Skeletal muscle satellite cell (primary cell): Measurements from ENCODE around the gene ZNF324. TPM values are rescaled to one million over a fixed set of nuclear protein-coding genes. Genes with fewer than 3 reads are reported as not detected.

Experiments used
- H3K27me3 ChIP-seq: 2 replicates; pipeline ENCODE4 v1.7.0; 2013; ENCODE audit warnings: low read length; ENCODE audit not compliant: control insufficient read depth, insufficient read depth
- H3K36me3 ChIP-seq: 2 replicates; pipeline ENCODE4 v1.7.0; 2013; ENCODE audit warnings: mild to moderate bottlenecking, control low read depth, low read length; ENCODE audit not compliant: insufficient read depth
- H3K4me1 ChIP-seq: 2 replicates; pipeline ENCODE4 v1.7.0; 2013; ENCODE audit warnings: low read length; ENCODE audit not compliant: control insufficient read depth, insufficient read depth
- H3K4me2 ChIP-seq: 2 replicates; pipeline ENCODE4 v1.7.0; 2013; ENCODE audit warnings: mild to moderate bottlenecking, low read length
- H3K4me3 ChIP-seq: 2 replicates; pipeline ENCODE4 v1.7.0; 2013; ENCODE audit warnings: low read length
- H3K9ac ChIP-seq: 2 replicates; pipeline ENCODE4 v1.7.0; 2013; ENCODE audit warnings: mild to moderate bottlenecking, low read depth, low read length, moderate library complexity
- H3K9me3 ChIP-seq: replicated peaks from 2 replicates; pipeline ENCODE4 v1.7.0; 2013; ENCODE audit warnings: mild to moderate bottlenecking, control low read depth, low read length
- small RNA-seq: library from RNA; depleted of rRNA; stranded (forward); fragments of <200 nt; gene quantifications from one replicate; pipeline ENCODE3, GENCODE V24; 2012

Gene ZNF324

GRCh38 chr19:58519087-58519354 is 52.1 kb downstream of the ZNF324 start:
- Histone ChIP-seq H3K4me3 (peak overlapping the region; percentile 88), H3K9ac (peak overlapping the region; percentile 100), H3K9me3 (no peaks in the 10 kb centered on the region), H3K4me2 (peak overlapping the region; percentile 100), H3K36me3 (peaks cover 20% of the 10 kb centered on the region), H3K4me1 (peaks cover 12% of the 10 kb centered on the region), H3K27me3 (no peaks in the 10 kb centered on the region)

- Histone ChIP-seq H3K36me3 (peaks cover 20% of the 10 kb centered on the region), H3K4me1 (peaks cover 12% of the 10 kb centered on the region), H3K9me3 (no peaks in the 10 kb centered on the region), H3K4me2 (peak within 1 kb of the TSS; percentile 100), H3K4me3 (peak within 1 kb of the TSS; percentile 88), H3K9ac (peak within 1 kb of the TSS; percentile 100), H3K27me3 (no peaks in the 10 kb centered on the region)
These were observed 52.7 kb downstream of the ZNF324 start, which contains the start of gene ZBTB45 for GRCh38 chr19:58519355-58520256. Gene ZBTB45, minus strand, starts transcription at chr19:58519810. Its CDS starts 2,137 bp downstream, at chr19:58517673.

GRCh38 chr19:58520257-58520599 is 53.3 kb downstream of the ZNF324 start:
- Histone ChIP-seq H3K27me3 (no peaks in the 10 kb centered on the region), H3K4me2 (peak overlapping the region; percentile 100), H3K9me3 (no peaks in the 10 kb centered on the region), H3K4me3 (peak overlapping the region; percentile 88), H3K9ac (peak overlapping the region; percentile 100), H3K4me1 (peaks cover 12% of the 10 kb centered on the region), H3K36me3 (peaks cover 20% of the 10 kb centered on the region)

- Histone ChIP-seq H3K4me1 (peaks cover 12% of the 10 kb centered on the region), H3K27me3 (no peaks in the 10 kb centered on the region), H3K9ac (no peak overlapping the region), H3K9me3 (no peaks in the 10 kb centered on the region), H3K4me2 (no peak overlapping the region), H3K36me3 (peaks cover 7% of the 10 kb centered on the region), H3K4me3 (no peak overlapping the region)
These were observed 54.8 kb downstream of the ZNF324 start for GRCh38 chr19:58521651-58522050.

- Histone ChIP-seq H3K36me3 (no peaks in the 10 kb centered on the region), H3K4me1 (peaks cover 7% of the 10 kb centered on the region), H3K9ac (no peak overlapping the region), H3K4me3 (no peak overlapping the region), H3K27me3 (no peaks in the 10 kb centered on the region), H3K4me2 (no peak overlapping the region), H3K9me3 (no peaks in the 10 kb centered on the region)
These were observed 55.8 kb downstream of the ZNF324 start for GRCh38 chr19:58522709-58523108.

Small RNAs within 50 kb of the gene (small RNA-seq; reads per million reads assigned to genes)
- not detected for gene RN7SL693P
- gene RNU6-1337P = not detected
